Left cardiac atrium (tissue), 4 donors: ENCODE measurements around the gene C16orf78. TPM values are rescaled to one million over a fixed set of nuclear protein-coding genes. Genes with fewer than 3 reads are reported as not detected.

Experiments
- ATAC-seq, 2 donors: fragments of 200-7000 bp; cut with Tn5 transposase; one replicate each; pipeline ENCODE4 v1.9.1; 2020; ENCODE audit warnings: mild to moderate bottlenecking in 2 of 2, moderate library complexity in 2 of 2
- DNase-seq: peaks from one replicate; pipeline ENCODE4 v3.0.0-alpha.2; 2020
- intact Hi-C, 2 donors: fragments of 100-400 bp; cut with DNase I; formaldehyde crosslinking; loops; one replicate each; pipeline versions ENCODE4 v1.14.1 to v1.15.1; 2022 to 2023
- total RNA-seq, 2 donors: library from RNA; stranded (reverse); fragmentation: NEBNext Ultra II Directional; extraction: Animal tissue kit (Norgen Biotek cat#: 25700); gene quantifications; one replicate each; pipeline ENCODE4 v1.2.1, GENCODE V29; 2021
- donor health status: DM: no; HTN: yes; CAD: no.
- donor health status: DM: no; HTN: yes; CAD: no; lungs with severe emphysema.
- donor health status: DM: yes; HTN: yes; CAD: no.
- donor health status: Dilated cardiomyopathy.

The C16orf78 gene
- total RNA-seq, 2 donors from 2014 or later, result not detected

DNA sequence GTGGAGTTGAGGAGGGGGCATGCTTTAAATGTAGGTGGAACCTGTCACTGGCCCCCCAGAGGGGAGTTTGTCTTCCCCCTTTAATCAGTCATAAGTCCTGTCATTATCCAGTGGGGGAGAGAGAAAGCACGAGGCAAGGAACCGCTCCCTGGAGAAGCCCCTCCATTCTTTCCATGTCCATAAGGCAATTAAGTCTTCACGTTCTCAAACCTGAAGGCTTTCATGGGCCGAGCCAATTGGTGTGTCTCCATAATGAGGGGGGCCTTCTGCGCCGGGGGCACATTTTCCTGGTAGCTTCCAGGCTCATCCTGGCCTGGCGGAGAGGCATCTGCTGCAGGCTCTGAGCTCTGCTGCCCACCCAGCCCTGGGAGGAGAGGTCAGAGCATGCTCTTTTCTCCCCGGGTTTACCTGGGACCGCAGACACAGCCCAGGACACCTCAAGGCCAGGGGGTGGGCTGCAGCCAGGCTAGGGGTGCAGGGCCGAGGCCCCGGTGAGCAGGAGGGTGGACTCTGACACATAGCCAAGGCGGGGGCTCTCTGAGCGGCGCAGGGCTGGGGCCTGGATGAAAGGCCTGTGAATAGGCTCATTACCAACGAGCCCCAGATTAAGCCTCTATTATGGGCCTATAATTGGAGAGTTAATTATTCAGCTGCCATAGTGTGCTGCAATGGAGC, 42.5 kb downstream of the C16orf78 start:
- intact Hi-C loops, result no loop called here
- no peak for ATAC-seq

DNA sequence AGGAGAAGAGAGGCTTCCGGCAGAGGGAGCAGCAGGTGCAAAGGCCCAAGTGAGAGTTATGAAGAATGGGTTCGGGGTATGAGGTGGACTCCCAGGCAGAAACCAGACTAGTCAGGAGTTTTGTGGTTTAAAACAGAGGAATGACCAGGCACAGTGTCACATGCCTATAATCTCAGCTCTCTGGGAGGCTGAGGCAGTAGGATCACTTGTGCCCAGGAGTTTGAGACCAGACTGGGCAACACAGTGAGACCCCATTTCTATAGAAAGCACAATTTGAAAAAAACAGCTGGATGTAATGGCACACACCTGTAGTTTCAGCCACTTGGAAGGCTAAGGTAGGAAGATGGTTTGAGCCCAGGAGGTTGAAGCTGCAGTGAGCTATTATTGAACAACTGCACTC, 43.8 kb downstream of the C16orf78 start:
- DNase-seq (no peak), ATAC-seq (no peak)
- intact Hi-C loops, result no loop called here

More for the DNA sequence above, 42.5 kb downstream of the C16orf78 start:
- DNase-seq, result no peak

DNA sequence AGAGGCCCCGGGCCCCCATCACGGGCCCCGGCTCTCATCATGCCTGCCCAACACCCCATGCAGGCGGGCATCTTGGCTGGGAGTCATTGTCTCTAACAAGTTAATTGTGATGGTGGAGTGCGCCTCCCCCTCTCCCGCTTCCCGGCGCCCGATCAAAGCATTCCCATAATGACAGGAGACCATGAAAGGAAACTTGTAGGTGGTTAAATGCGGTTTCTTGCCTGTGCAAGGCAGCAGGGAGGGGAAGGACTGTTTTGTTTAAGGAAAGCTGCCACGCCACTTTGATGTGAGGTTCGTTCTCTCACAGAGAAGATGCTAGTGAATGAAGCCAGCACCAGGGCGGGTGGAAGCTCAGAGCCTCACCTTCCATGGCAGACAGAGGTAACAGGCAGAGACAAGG, 45.4 kb downstream of the C16orf78 start:
- intact Hi-C loops, result no loop called here
- ATAC-seq (no peak), DNase-seq (no peak)

DNA sequence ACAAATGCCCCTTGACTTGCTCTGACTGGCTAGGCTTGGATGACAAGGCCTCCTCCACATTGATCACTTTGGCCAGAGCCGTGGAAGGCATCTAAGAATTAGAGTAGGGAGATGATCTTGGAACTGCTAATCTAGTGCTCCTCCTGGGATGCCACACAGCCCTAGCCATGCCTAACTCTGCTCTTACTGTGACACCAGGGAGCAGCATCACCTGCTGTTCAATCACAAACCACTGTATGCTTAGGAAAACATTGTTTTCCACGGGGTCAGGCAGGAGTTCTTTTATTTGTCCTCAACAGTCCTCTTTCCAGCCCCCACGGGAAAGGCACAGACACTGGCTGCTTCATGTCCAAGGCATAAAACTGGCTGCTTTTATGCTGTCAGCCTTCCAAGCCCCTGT, 46.3 kb downstream of the C16orf78 start:
- intact Hi-C loops, result no loop called here
- ATAC-seq (no peak), DNase-seq (no peak)

DNA sequence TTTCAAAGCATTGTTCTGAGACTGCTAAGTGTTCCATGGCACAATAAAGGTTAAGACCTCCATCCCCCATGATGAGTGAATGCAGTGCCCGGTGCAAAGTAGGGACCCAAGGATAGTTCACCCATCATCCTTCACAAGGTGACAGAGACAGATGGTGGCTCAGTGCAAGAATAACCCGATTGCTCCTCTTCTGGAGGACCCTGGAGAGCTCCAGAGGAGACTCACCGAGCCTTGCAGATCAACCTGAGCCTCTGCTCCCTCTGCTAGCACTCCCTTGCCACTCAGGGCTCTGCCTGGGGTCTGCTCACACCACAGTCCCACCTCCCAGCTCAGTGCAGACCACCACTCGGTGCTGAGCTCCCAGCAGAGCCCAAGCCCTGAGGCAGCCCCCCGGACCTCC, 49.3 kb downstream of the C16orf78 start:
- ATAC-seq (no peak), DNase-seq (no peak)
- intact Hi-C loops, result no loop called here

DNA sequence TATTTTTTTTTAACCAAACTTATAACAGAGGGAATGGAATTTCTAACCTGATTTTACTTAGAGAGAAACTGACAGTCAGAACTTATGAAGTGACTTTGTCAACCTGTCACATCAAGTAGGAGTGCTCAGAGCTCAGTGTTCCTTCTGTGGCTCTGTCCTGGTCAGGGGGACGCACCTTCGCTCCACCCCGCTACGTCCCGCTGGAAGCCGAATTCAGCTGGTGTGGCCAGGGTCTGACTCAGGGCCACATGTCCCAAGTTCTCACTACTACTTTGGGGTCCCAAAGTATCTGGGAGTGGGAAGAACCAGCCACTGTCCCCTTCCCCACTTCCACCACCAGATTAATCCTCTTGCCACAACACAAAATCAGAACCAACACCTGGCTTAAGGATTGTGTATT, 51.4 kb downstream of the C16orf78 start:
- no peak for ATAC-seq

DNA sequence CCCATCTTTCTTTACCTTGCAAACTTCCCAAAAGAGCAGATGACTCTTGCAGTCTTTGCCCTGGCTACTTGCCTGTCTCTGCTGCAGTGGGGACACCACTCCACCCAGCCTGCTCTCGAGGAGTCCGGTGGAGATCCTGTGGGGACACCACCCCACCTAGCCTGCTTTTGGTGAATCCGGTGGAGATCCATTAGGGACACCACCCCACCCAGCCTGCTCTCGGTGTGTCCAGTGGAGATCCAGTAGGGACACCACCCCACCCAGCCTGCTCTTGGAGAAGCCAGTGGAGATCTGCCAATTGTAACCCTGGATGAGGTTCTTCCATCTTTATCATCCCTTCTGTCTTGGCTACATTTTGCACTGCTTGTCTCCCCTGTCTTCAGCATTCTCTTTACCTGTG, 54.2 kb downstream of the C16orf78 start:
- no peak for DNase-seq
- intact Hi-C loops, result no loop called here
- no peak for ATAC-seq

More for the DNA sequence above, 51.4 kb downstream of the C16orf78 start:
- intact Hi-C loops, result no loop called here
- DNase-seq, result no peak

DNA sequence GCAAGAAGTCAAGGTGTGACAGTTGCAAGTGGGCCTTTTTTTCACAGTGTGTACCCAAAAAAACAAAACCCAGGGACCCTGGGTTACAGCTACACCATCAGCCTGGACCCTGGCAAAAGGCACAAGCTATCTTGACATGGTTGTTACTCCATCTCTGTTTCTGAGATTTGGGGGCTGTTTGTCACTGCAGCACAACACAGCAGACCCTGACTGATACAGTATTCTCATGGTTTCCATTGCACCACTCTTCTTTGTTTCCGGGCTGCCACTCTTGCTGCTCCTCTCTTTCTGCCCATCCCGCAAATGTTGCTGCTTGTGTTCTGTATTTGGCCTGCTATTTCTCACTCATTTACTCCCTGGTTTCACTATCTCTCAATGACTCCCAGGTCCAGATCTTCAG, 55.2 kb downstream of the C16orf78 start:
- no peak for ATAC-seq
- no peak for DNase-seq
- intact Hi-C loops, result no loop called here

DNA sequence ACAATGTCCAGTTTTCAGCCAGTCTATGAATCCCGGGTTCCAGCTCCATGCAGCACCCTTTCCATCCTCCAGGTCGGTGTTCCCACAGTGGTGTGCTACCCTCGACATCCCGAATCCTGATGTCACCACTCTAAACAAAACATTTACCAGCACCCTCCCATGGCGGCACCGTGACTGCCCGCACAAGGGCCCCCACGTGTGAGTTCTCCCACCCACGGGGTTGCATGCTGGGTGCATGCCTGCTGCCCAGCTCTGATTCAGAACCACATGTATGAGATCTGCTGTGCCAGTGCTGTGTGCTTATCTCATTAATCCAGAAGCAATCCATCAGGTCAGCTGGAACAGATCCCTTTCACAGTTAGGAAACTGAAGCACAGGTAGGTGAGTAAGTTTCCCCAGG, 57.4 kb downstream of the C16orf78 start:
- no peak for ATAC-seq
- intact Hi-C loops, result no loop called here
- no peak for DNase-seq

DNA sequence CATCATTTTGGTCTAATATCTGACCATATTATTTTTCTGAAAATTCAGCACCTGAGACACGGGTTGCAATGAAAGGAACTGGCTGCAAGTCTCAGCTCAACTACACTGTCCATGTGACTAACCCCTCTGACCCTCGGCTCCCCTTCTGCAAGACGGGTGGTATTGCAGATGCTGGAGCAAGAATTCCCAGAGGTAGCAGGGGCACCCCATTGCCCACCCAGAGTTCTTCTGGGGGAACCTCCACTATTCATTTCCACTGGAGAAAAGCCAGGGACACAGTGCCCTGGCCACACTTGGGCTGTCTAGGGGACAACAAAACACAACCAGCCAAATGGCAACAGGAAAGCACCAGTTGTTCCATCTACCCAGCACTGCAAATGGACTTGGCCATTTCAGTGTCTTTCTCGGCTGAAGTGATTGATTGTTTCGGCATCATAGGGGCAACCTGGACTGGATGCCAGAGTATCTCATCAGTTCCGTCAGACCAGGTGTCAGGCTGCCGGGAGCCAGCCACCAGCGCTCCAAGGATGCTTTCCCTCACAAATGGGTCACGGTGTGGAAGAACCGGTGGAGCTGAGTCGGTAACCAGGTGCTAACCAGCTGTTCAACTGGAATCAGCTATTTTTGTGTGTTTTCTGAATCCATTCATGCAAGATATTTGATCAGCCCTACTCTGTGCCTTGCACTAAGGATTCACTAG, 58.1 kb downstream of the C16orf78 start:
- DNase-seq, result no peak
- intact Hi-C loops, result no loop called here
- ATAC-seq, result no peak

DNA sequence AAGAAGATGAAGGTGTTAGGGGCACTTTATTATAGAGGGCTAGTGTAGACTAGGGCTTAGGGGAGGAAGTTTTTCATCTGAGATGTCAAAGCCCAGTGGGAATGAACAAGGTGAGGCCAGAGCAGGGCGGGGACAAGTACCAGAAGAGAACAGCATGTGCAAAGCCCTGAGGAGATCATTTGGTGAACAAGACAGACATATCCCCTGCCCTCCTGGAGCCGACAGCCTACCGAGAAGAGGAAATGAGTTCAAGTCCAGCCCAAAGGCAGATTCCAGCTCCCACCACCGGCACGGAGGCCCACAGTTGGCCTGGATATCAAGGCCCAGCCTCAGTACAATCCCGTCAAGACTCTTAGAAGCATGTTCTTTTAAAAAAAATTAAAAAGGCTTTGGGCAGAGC, 61.1 kb downstream of the C16orf78 start:
- intact Hi-C loops, result no loop called here
- DNase-seq, result no peak
- ATAC-seq, result no peak

DNA sequence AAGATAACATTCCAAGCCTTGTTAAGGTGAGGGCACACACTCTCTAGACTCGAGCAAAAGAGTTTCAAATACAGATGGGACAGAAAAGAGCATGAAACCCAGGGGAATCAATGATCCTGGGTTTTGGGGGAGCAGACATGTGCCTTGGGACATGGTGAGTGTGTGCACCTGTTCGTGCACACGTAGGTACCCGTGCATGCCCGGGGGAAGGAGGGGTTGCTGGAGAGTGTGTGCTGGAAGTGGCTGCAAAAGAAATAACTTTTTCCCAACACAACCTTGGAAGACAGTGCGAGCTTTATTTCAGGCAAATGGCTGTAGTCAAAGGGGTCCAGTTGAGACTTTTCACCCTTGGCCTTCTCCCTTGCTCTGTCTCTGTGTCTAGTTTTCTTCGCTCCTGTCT, 62.6 kb downstream of the C16orf78 start:
- no peak for DNase-seq
- intact Hi-C loops, result no loop called here
- no peak for ATAC-seq

DNA sequence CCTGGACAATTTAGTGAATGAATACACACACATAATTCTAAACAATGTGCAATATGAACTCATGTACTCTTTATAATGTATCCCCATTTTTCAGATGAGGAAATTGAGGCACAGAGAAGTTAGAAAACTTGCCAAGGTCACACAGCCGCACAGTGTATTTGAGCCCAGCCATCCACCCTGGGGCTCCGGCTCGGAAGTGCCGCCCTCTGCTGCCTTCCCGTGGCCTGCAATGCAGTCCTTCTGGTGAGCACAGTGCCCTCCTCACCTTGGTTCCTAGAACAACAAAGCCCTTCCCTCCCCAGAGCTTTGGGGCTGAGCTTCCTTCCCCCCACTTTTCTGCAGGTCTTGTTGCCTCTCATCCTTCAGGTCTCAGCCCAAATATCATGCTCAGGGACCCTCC, 63.7 kb downstream of the C16orf78 start:
- DNase-seq (no peak), ATAC-seq (no peak)
- intact Hi-C loops, result no loop called here

DNA sequence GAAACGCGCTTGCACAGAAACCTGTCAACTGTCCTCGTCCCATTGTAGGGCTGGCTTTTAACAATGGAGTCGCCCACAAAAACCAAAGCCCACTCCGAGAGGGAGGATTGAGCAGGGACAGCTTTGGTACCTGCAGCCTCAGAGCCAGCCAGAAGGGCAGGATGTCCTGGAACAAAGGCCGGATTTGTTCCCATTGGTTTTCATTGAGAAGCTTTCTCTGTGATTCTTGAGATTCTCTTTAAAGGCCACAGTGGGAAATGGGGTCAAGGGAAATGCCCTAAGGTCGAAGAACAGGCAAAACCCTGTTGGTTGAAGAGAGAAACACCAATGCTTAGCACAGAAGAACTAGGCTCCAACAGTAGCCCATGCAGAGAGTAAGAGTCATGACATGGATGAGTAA, 65.4 kb downstream of the C16orf78 start:
- intact Hi-C loops, result no loop called here
- ATAC-seq (no peak), DNase-seq (no peak)

DNA sequence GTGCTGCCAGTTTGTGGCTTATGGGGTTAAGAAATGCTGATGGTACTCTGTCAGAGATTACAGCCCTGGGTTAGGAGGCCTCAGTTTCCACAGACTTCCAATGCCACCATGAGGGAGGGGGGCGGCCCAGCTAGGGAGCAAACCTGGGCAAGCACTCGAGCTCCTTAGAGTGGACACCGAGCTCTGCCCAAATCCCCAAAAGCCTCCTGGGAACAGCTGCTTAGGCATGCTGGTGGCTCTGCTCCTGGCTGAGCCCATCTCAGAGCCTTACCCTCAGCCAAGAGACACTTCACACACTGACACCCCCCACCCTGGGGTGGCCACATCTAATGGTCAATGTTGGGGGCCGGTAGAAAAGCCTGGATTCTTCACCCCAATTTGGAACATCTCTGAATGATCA, 66.1 kb downstream of the C16orf78 start:
- ATAC-seq (no peak), DNase-seq (no peak)
- intact Hi-C loops, result no loop called here

DNA sequence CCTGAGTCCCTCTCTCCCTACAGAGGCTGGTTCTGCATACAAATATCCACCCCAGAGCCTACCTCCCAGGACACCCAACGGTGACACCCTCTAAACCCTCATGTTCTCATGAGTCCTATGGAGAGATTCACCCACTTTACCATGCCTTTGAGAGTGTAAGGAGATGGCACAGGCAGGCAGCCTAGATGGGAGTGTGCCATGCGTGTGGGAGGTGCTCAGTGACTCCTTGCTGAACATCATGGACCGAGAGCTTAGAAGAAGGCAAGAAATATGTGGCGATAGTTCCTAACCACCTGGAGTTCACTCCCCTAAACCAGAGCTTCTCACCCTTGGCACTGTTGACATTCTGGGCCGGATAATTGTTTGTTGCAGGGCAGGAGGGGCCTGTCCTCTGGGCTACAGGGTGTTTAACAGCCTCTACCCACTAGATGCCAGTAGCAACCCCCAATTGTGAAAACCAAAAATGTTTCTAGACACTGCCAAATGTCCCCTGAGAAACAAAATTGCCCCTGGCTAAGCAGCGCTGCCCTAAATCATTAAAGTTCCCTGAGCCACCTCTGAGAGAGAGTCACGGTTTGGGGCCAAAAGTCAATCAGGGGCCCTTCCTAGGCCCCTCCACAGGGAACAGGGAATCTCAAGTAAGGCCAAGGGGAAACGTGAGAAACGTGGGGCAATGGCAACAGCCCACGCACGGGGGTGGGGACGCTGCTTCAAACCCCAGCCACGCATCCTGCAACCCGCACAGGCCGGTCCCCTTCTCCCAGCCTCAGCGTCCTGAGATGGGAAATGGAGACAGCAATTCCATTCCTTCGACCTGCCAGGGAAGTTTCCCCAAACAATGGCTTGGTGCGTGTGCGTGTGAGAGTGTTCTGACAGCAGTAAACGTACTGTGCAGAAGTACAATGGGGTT, 66.8 kb downstream of the C16orf78 start:
- DNase-seq, result no peak
- no peak for ATAC-seq
- intact Hi-C loops, result no loop called here

DNA sequence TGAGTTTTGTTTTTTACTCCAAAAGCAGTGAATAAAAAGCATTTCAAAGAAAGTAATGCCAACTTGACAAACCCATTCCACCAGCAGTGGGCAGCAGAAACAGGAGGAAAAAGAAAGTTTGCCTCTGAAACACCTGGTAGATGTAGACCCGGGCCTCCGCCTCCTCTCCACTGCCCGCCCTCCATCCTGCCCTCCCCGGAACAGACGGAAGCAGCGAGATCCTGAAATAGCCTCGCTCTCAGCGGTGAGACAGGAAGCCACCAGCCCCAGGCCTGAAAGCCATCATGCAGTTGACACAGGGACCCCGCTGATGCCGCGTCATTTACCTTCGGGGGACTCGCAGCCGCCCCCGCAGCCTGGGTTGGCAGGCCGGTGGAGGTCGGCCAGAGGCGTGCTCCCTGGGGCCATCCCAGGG, 67.8 kb downstream of the C16orf78 start:
- DNase-seq (peak; percentile 43), ATAC-seq (peak; percentile 78 to 82)
- intact Hi-C loops, result no loop called here

DNA sequence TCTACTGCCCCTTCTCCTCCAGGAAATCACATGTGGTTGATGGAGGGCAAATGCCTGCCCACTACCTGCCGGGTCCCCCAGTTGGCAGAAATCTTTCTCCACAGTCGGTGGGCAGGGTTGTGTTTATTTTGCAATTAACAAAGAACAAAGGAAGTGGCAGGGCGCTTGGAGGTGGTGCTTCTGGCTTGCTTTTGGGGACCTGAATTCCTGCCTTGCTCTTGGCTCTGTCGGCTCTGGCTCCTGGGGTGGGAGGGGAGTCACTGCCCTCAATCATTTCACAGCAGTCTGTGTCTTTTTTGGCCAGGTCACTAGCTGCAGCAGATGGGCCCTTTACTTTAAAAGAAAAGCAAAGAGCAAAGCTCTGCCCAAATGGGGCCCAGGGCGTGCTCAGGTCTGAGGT, 69.2 kb downstream of the C16orf78 start:
- no peak for DNase-seq
- intact Hi-C loops, result no loop called here
- ATAC-seq, result no peak

DNA sequence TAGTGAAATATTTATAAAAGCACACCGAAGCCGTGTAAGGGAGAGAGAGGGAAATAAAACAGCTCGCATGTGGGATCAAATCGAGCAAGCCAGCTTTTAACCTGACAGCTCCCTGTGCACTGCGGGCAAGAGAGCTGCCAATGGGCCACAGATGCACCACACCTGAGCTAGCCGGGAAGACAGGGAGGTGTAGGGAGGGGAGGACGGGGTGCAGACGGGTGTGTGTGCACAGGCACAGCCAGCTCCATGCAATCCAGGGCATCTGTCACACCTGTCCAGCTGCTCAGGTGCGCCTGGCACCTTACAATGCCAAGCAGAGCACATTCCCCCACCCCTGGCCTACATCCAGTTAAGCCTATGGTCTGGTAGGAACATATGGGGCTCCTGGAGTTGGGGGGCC, 70.0 kb downstream of the C16orf78 start:
- no peak for DNase-seq
- intact Hi-C loops, result no loop called here
- no peak for ATAC-seq

DNA sequence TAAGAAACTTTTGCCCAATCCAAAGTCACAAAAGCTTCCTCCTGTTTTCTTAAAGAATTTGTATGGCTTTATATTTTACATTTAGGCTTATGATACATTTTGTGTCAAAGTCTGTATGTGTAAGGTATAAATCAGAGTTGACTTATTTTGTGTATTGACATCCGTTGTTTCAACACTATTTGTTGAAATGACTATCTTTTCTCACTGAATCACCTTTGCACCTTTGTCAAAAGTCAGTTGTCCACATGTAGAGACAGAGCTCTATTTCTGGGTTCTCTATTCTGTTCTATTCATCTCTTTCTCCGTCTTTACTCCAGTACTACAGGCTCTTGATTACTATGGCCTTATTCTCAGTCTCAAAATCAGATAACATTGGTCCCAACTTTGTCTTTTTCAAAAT, 73.2 kb downstream of the C16orf78 start:
- no peak for ATAC-seq
- intact Hi-C loops, result no loop called here
- DNase-seq, result no peak
